Measurements from ENCODE around the gene KLHL29. TPM values are rescaled to one million over a fixed set of nuclear protein-coding genes. Genes with fewer than 3 reads are reported as not detected.

KLHL29 gene
- total and polyA plus RNA-seq, 7 experiments from 2014 or later, result 0.59 to 6.5 (median 5.6) TPM

GRCh38 chr2:23629772-23630480, 244.9 kb downstream of the KLHL29 start:
- Mint-ChIP-seq H3K4me1 (peaks cover 0 to 14% (median 0%) of the 10 kb centered on the region in 7 donors), H3K4me3 (no peak overlapping the region), H3K27ac (no peak overlapping the region), H3K9me3 (peaks cover 0 to 3% (median 0%) of the 10 kb centered on the region in 11 donors), H3K36me3 (peaks cover 0 to 4% (median 0%) of the 10 kb centered on the region in 5 donors), H3K27me3 (no peaks in the 10 kb centered on the region)
- ChIA-PET POLR2A (no interaction called here), CTCF (interaction anchor here (0.7 kb wide), 1 partner anchor 9 kb away, joined by 3 read pairs; no protein-coding TSS in a partner anchor)
- H3K36me3 ChIP-seq (ENCODE audit: control insufficient read depth in 2 of 3, insufficient read depth in 3 of 3, low read length in 3 of 3), result no peaks in the 10 kb centered on the region
- H3K4me1 ChIP-seq (ENCODE audit: control insufficient read depth in 2 of 2, insufficient read depth in 2 of 2, low read length in 2 of 2), result no peaks in the 10 kb centered on the region
- DNase-seq (no peak), ATAC-seq (no peak)
- no peaks in the 10 kb centered on the region for H3K27me3 ChIP-seq (ENCODE audit: control insufficient read depth in 2 of 2, insufficient read depth in 2 of 2, low read length in 2 of 2)
- H3K9me3 ChIP-seq (ENCODE audit: control insufficient read depth in 2 of 3, low read length in 3 of 3), result no peaks in the 10 kb centered on the region
- intact Hi-C loops (cut with micrococcal nuclease), result no loop called here
- H3K27ac ChIP-seq (ENCODE audit: low read depth, low read length), result no peak overlapping the region
- H3K4me3 ChIP-seq (ENCODE audit: low read length), result no peak overlapping the region

GRCh38 chr2:23630961-23631360, 246.0 kb downstream of the KLHL29 start:
- H3K36me3 Mint-ChIP-seq, result peaks cover 0 to 4% (median 0%) of the 10 kb centered on the region in 5 donors
- peaks cover 0 to 1% (median 0%) of the 10 kb centered on the region in 11 donors for H3K9me3 Mint-ChIP-seq
- H3K4me1 ChIP-seq (ENCODE audit: control insufficient read depth in 2 of 2, insufficient read depth in 2 of 2, low read length in 2 of 2), result no peaks in the 10 kb centered on the region

GRCh38 chr2:23631389-23631788, 246.4 kb downstream of the KLHL29 start:
- DNase-seq, result no peak
- Histone ChIP-seq H3K27ac (ENCODE audit: low read depth, low read length) (no peak overlapping the region), H3K9me3 (ENCODE audit: control insufficient read depth in 2 of 3, low read length in 3 of 3) (no peaks in the 10 kb centered on the region), H3K27me3 (ENCODE audit: control insufficient read depth in 2 of 2, insufficient read depth in 2 of 2, low read length in 2 of 2) (no peaks in the 10 kb centered on the region), H3K4me1 (ENCODE audit: control insufficient read depth in 2 of 2, insufficient read depth in 2 of 2, low read length in 2 of 2) (no peaks in the 10 kb centered on the region), H3K4me3 (ENCODE audit: low read length) (no peak overlapping the region), H3K36me3 (ENCODE audit: control insufficient read depth in 2 of 3, insufficient read depth in 3 of 3, low read length in 3 of 3) (no peaks in the 10 kb centered on the region)
- ChIA-PET CTCF (no interaction called here), POLR2A (no interaction called here)
- peaks cover 0 to 1% (median 0%) of the 10 kb centered on the region in 11 donors for H3K9me3 Mint-ChIP-seq
- peaks cover 0 to 9% (median 0%) of the 10 kb centered on the region in 7 donors for H3K4me1 Mint-ChIP-seq
- no peaks in the 10 kb centered on the region for H3K27me3 Mint-ChIP-seq
- H3K27ac Mint-ChIP-seq, result peak overlapping the region in 2 of 9 donors; percentile 22 to 83
- no peak overlapping the region for H3K4me3 Mint-ChIP-seq
- no peak for ATAC-seq
- intact Hi-C loops (cut with micrococcal nuclease), result no loop called here
- H3K36me3 Mint-ChIP-seq, result peaks cover 0 to 4% (median 0%) of the 10 kb centered on the region in 5 donors

More at GRCh38 chr2:23630961-23631360, 246.0 kb downstream of the KLHL29 start:
- Histone ChIP-seq H3K27ac (ENCODE audit: low read depth, low read length) (no peak overlapping the region), H3K9me3 (ENCODE audit: control insufficient read depth in 2 of 3, low read length in 3 of 3) (no peaks in the 10 kb centered on the region), H3K36me3 (ENCODE audit: control insufficient read depth in 2 of 3, insufficient read depth in 3 of 3, low read length in 3 of 3) (no peaks in the 10 kb centered on the region), H3K4me3 (ENCODE audit: low read length) (no peak overlapping the region), H3K27me3 (ENCODE audit: control insufficient read depth in 2 of 2, insufficient read depth in 2 of 2, low read length in 2 of 2) (no peaks in the 10 kb centered on the region)
- no peaks in the 10 kb centered on the region for H3K27me3 Mint-ChIP-seq
- H3K27ac Mint-ChIP-seq, result no peak overlapping the region
- no peak overlapping the region for H3K4me3 Mint-ChIP-seq
- intact Hi-C loops (cut with micrococcal nuclease), result no loop called here
- H3K4me1 Mint-ChIP-seq, result peaks cover 0 to 9% (median 0%) of the 10 kb centered on the region in 7 donors
- ChIA-PET CTCF (no interaction called here), POLR2A (no interaction called here)
- DNase-seq, result no peak
- no peak for ATAC-seq

GRCh38 chr2:23632386-23632785, 247.4 kb downstream of the KLHL29 start:
- CTCF ChIA-PET, result no interaction called here

GRCh38 chr2:23632831-23633395, 247.9 kb downstream of the KLHL29 start:
- no peak overlapping the region for H3K27ac ChIP-seq (ENCODE audit: low read depth, low read length)
- no peak for ATAC-seq
- peaks cover 0 to 9% (median 0%) of the 10 kb centered on the region in 7 donors for H3K4me1 Mint-ChIP-seq
- H3K27me3 ChIP-seq (ENCODE audit: control insufficient read depth in 2 of 2, insufficient read depth in 2 of 2, low read length in 2 of 2), result no peaks in the 10 kb centered on the region
- no peak overlapping the region for H3K27ac Mint-ChIP-seq
- POLR2A ChIA-PET, result no interaction called here
- H3K9me3 ChIP-seq (ENCODE audit: control insufficient read depth in 2 of 3, low read length in 3 of 3), result no peaks in the 10 kb centered on the region
- CTCF ChIA-PET, result interaction anchor here (0.5 to 1.2 kb wide), 2 partner anchors 450 to 712 kb away, joined by 3 to 4 read pairs; no protein-coding TSS in a partner anchor
- peaks cover 0 to 1% (median 0%) of the 10 kb centered on the region in 11 donors for H3K9me3 Mint-ChIP-seq
- no peak overlapping the region for H3K4me3 Mint-ChIP-seq
- no peak for DNase-seq
- no peaks in the 10 kb centered on the region for H3K27me3 Mint-ChIP-seq
- H3K4me1 ChIP-seq (ENCODE audit: control insufficient read depth in 2 of 2, insufficient read depth in 2 of 2, low read length in 2 of 2), result no peaks in the 10 kb centered on the region
- H3K4me3 ChIP-seq (ENCODE audit: low read length), result no peak overlapping the region
- H3K36me3 ChIP-seq (ENCODE audit: control insufficient read depth in 2 of 3, insufficient read depth in 3 of 3, low read length in 3 of 3), result no peaks in the 10 kb centered on the region
- intact Hi-C loops (cut with micrococcal nuclease), result no loop called here
- H3K36me3 Mint-ChIP-seq, result peaks cover 0 to 4% (median 0%) of the 10 kb centered on the region in 5 donors

More at GRCh38 chr2:23632386-23632785, 247.4 kb downstream of the KLHL29 start:
- Mint-ChIP-seq H3K4me1 (peaks cover 0 to 9% (median 0%) of the 10 kb centered on the region in 7 donors), H3K36me3 (peaks cover 0 to 4% (median 0%) of the 10 kb centered on the region in 5 donors), H3K27ac (no peak overlapping the region), H3K27me3 (no peaks in the 10 kb centered on the region), H3K9me3 (peaks cover 0 to 1% (median 0%) of the 10 kb centered on the region in 11 donors), H3K4me3 (no peak overlapping the region)
- Histone ChIP-seq H3K36me3 (ENCODE audit: control insufficient read depth in 2 of 3, insufficient read depth in 3 of 3, low read length in 3 of 3) (no peaks in the 10 kb centered on the region), H3K4me1 (ENCODE audit: control insufficient read depth in 2 of 2, insufficient read depth in 2 of 2, low read length in 2 of 2) (no peaks in the 10 kb centered on the region), H3K27ac (ENCODE audit: low read depth, low read length) (no peak overlapping the region), H3K4me3 (ENCODE audit: low read length) (no peak overlapping the region), H3K27me3 (ENCODE audit: control insufficient read depth in 2 of 2, insufficient read depth in 2 of 2, low read length in 2 of 2) (no peaks in the 10 kb centered on the region), H3K9me3 (ENCODE audit: control insufficient read depth in 2 of 3, low read length in 3 of 3) (no peaks in the 10 kb centered on the region)
- ATAC-seq (no peak), DNase-seq (no peak)
- POLR2A ChIA-PET, result no interaction called here
- intact Hi-C loops (cut with micrococcal nuclease), result no loop called here

GRCh38 chr2:23633966-23634365, 249.0 kb downstream of the KLHL29 start:
- Mint-ChIP-seq H3K27ac (no peak overlapping the region), H3K4me1 (peaks cover 0 to 9% (median 0%) of the 10 kb centered on the region in 7 donors), H3K27me3 (no peaks in the 10 kb centered on the region), H3K4me3 (no peak overlapping the region), H3K36me3 (peaks cover 0 to 4% (median 0%) of the 10 kb centered on the region in 5 donors), H3K9me3 (peaks cover 0 to 1% (median 0%) of the 10 kb centered on the region in 11 donors)
- H3K9me3 ChIP-seq (ENCODE audit: control insufficient read depth in 2 of 3, low read length in 3 of 3), result no peaks in the 10 kb centered on the region
- no peaks in the 10 kb centered on the region for H3K36me3 ChIP-seq (ENCODE audit: control insufficient read depth in 2 of 3, insufficient read depth in 3 of 3, low read length in 3 of 3)
- ATAC-seq, result no peak
- ChIA-PET POLR2A (no interaction called here), CTCF (interaction anchor here (1.2 kb wide), 1 partner anchor 711 kb away, joined by 3 read pairs; no protein-coding TSS in a partner anchor)
- H3K4me3 ChIP-seq (ENCODE audit: low read length), result no peak overlapping the region
- H3K27me3 ChIP-seq (ENCODE audit: control insufficient read depth in 2 of 2, insufficient read depth in 2 of 2, low read length in 2 of 2), result no peaks in the 10 kb centered on the region
- H3K27ac ChIP-seq (ENCODE audit: low read depth, low read length), result no peak overlapping the region
- no peak for DNase-seq
- no peaks in the 10 kb centered on the region for H3K4me1 ChIP-seq (ENCODE audit: control insufficient read depth in 2 of 2, insufficient read depth in 2 of 2, low read length in 2 of 2)
- intact Hi-C loops (cut with micrococcal nuclease), result no loop called here

Measured in naive thymus-derived CD4-positive, alpha-beta T cell (primary cell).